HG03442 (cell line): ENCODE measurements around the gene MICAL2.

Experiments used
- ATAC-seq: cut with Tn5 transposase; IDR thresholded peaks from one replicate; pipeline ENCODE4 v1.9.1; 2021; ENCODE audit warnings: mild to moderate bottlenecking, moderate library complexity; ENCODE audit not compliant: unreplicated experiment

MICAL2 gene

DNA sequence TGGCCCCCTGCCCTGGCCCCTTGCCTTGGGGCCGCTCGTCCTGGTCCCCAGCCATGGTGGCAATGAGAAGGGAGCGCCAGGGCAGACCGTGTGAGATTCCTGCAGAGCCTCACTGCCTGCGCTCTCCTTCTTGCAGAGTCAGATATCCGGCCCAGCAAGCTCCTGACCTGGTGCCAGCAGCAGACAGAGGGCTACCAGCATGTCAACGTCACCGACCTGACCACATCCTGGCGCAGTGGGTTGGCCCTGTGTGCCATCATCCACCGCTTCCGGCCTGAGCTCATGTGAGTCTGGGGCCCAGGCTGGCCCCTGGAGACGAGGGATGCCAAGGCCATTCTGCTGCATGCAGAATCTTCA is 114.1 kb downstream of the MICAL2 start:
- ATAC-seq, result peak; percentile 98

DNA sequence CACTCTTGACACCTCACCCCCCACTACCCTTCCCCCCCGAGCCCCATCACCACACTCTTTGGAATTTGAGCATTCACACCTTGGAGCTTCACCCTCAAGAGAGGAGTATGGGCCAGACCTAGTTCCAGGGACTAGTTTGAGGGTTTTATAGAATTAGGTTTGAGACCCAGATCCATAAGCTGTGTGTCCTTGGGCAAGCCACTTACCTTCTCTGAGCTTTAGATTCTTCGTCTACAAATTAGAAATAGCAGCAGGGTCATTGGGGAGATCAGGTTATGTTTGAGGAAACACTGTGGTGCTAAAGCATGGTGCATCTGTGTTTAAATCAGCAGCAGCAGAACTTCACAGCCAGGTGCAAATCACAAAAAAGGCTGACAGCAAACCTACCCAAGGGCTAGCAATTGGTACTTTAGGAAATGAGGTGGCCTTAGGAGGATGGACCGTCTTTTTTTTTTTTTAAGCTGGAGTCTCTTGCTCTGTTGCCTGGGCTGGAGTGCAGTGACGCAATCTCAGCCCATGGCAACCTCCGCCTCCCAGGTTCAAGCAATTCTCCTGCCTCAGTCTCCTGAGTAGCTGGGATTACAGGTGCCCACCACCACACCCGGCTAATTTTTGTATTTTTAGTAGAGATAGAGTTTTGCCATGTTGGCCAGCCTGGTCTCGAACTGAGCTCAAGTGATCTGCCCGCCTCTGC is 114.8 kb downstream of the MICAL2 start:
- no peak for ATAC-seq

DNA sequence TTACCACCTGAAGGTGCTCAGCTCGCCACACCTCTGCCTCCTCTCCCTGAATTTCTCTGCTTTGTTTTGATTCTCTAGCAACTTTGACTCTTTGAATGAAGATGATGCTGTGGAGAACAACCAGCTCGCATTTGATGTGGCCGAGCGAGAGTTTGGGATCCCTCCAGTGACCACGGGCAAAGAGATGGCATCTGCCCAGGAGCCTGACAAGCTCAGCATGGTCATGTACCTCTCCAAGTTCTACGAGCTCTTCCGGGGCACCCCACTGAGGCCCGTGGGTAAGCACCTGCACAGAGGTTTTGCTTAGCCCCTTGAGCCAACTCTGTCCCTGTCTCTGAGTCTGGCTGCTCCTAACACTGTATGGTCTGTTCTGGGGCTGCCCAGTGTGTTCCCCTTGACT is 115.7 kb downstream of the MICAL2 start:
- no peak for ATAC-seq

DNA sequence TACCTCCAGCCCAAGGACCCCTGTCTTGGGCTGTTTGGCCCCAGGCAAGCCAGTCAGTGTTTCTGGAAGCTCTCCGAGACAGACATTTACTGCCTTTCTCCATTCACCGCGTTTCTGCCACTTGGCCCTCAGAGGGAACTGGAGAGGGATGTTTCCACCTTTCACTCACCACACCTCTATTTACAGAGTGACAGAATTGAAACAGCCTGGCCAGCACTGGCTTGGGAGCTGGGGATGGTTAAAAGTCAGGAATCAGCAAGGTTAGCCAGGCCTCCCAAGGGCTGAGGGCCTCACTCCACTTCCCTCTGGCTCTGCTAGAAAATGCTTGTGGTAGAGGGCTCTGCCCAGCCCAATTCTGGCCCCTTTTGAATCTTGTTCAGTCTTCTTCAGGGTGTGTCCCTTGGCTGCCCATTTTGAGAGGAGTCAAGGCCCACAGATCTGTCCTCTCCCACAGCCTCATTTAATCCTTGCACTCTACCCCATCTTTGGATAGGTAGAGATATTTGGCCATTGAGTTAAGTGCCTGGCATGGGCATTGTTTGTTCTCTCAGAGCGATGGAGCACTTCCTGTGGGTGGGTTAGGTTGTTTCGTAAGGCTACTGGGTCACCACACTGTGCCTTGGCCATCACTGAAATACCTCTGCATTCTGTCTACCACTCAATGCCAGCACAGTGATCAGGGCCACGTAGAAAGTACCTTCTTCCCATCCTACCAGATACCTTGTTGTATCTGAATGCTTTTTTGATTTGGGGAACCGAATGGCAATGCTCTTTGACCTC is 119.2 kb downstream of the MICAL2 start:
- no peak for ATAC-seq

DNA sequence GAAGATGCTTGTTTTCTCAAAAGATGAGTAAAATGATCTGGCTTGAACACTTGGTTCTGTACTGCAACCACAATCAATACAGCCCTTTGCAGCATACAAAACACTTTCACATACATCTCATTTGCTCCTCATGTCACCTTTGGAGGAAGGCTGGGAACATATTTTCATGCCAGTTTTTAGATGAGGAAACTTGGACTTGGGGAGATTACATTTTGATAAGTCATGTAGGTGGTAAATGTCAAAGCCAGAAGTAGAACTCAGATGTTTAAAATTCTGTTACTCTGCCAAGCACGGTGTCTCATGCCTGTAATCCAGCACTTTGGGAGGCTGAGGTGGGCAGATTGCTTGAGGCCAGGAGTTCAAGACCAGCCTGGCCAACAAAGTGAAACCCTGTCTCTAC is 121.8 kb downstream of the MICAL2 start:
- no peak for ATAC-seq

DNA sequence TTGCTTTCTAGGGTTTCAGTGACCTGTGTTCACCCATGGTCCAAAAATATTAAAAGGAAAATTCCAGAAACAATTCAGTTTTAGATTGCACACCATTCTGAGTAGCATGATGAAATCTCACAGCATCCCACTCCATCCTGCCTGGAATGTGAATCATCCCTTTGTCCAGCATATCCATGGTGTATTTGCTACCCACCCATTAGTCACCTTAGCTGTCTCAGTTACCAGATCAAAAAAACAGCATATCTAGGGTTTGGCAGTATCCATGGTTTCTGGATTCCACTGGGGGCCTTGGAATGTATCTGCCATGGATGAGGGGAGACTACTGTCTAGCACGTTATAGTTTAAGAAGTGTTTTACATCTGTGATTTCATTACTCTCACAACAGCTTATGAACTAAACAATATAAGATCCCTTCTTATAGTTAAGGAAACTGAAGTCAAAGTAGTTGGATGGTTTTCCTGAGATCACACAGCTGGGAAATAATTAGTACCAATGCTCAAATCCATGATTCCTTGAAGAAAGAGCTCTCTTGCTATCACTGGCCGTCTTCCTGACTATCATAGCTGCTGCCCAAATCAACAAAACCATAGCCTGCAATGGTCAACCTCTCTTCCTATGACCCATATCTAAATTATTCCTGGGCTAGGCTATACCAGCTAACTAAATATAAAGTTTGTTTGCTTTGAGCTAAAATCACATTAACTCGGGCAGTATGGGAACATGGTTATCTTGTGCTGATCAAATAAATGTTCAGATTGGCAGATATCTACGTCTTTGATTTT is 122.6 kb downstream of the MICAL2 start:
- no peak for ATAC-seq

DNA sequence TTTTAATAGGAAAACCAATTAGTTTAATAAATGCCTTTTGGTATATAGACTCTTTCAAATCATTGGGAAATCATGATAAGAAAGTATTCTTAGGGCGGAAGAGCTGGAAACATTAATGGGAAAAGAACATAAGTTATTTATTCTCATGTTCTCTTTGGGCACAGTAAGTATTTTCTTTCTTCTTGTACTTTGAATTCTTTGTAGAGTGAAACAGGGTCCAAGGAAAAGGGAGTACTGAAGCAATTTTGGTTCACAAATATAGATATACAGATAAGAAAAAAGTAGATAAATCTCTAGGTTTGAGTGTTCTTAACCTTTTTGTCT is 123.2 kb downstream of the MICAL2 start:
- no peak for ATAC-seq

DNA sequence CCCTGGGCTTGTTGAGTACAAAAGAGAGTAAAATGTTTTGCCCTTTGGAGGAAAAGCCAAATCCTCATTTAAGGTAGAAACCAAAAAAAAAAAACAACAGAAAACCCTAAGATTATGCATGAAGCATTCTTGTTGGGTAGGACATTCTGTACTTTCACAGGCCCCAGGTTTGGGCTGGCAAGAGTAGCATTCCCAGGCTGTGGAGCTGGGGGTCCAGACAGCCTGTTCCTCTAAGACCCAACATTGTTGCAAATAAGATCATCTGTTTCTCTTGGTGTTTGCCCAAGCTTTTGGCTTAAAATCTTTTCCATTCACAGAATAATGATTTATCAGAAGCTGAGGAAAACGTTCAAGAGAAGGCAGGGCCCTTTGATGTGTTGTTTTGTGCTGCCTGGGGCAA is 123.8 kb downstream of the MICAL2 start:
- no peak for ATAC-seq

DNA sequence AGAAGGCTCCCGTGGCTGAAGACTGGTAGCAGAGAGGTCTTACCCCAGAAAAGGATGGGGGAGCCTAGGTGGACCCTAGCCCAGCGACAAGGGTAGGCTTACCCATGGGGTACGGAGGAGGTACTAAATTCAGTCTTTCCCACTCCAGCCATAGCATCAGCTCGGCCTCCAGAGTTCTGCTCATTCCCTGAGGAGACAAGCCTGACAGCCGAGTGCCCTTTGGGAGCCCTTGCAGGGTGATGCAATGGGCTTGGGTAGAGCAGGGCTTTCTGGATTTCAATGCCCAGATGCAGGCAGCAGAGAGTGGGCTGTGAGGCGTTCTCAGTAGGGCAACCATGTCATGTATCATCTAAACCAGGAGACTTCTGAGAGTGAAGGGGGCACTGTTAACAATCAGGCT is 124.7 kb downstream of the MICAL2 start:
- no peak for ATAC-seq

DNA sequence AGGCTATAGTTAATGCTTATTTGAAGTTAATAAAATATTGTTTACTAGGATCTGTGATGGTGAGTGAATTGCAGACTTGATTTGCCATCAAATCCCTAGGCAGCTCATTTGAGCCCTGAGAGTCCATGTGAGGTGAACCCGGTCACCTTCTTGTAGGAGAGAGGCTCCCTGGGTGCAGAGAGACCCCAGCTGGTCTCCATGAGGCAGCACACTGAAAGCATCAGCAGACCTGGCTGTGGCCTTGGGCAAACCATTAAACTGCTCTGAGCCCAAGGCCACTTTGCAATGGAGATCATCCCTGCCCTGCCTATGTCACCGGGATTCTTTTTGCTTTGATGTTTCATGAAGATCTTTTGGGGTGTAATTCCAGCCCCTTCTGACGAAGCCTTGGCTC is 125.2 kb downstream of the MICAL2 start:
- peak; percentile 9 for ATAC-seq

DNA sequence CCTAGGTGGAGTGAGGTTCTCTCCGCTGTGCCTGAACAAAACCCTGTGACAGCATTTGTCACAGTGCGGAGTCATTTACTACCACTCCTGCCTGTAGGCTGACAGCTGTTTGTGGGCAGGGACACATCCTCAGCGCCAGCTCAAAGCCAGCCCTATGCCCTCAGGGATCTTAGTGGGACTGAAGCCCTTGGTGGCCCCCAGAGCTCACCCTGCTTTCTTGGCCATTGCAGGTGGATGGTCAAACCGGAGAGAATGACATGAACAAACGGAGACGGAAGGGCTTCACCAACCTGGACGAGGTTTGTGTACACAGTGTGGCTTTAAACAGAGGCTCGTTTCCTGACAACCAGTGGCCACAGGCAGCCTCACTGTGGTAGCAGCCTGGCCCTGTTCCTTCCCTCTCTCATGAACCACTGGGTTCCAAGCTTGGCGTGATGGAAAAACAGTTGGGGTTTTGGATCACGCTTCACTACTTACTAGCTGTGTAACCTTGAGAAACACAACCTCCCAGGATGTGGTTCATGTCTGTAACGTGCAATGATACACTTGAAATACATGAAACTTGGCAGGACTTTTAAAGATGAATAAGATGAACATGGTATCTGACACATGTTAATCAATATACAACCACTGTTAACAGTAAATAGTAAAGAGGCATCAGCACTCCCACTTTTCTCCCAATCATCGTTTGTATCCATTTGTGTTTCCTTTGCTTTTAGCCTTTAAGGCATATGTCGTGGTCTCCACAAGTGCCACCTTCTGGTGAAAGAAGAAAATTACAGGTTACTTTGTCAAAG is 125.8 kb downstream of the MICAL2 start:
- peak; percentile 72 for ATAC-seq

DNA sequence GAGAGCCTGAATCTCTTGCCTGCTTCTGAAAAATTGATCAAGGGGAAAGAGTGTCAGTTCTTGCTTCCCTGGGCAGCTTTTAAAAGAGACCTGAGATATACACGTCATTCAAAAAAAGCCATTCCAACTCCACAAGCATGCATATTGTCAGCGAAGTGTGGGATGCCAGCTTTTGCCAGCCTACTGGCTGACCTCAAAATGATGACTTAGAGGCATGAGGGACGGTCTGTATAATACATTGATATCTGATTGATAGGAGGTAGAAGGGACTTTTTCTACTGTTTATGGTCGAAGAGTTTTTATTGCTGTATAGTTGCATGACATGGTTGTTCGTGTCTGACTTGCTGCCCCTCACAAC is 126.3 kb downstream of the MICAL2 start:
- no peak for ATAC-seq

DNA sequence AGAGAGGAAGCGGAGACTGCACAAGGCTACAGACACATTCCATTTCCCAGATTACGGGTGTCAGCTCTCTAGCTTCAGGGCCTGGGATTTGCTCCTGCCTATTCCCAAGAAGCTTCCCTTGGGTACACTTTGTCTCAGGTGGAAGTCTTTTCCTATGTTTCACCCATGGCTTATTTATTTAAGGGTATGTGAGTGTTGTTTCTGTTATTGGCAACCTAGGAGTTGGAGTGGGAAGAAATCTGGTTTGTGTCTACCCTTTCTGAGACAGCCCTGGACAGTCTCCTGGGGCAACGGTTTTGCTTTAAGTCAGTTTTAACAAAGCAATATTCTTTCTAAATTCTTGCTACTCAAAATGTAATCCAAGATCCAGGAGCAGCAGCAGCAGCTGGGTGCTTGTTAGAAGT is 127.0 kb downstream of the MICAL2 start:
- ATAC-seq, result no peak

DNA sequence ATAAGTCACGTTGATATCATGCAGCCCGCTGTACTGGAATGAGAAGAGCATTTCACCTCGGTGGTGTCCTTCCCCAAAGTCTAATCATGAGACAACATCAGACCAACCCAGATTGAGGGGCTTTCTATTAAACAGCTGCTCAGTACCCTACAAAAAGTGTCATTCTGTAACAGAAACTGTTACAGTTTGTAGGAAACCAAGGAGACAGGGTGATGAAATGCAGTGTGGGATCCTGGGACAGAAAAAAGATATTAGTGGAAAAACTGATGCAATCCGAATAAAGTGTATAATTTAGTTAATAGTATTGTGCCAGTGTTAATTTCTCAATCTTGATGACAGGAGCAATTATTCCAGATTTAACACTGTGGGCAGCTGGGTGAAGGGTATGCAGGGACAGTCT is 128.0 kb downstream of the MICAL2 start:
- no peak for ATAC-seq

DNA sequence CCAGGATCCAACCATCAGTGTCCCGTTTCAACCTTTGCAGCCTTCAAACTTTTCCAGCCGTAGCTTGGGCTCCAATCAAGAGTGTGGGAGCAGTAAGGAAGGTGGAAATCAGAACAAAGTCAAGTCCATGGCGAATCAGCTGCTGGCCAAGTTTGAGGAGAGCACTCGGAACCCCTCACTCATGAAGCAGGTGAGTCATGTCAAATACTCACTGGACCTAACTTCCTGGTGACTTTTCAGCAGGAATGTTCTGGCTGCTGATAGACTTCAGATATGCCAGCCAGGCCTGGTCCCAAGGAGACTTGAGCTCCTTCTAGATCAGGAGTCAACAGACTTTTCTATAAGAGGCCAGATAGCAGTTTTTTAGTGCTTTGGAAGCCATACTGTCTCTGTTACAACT is 129.0 kb downstream of the MICAL2 start:
- ATAC-seq, result no peak

DNA sequence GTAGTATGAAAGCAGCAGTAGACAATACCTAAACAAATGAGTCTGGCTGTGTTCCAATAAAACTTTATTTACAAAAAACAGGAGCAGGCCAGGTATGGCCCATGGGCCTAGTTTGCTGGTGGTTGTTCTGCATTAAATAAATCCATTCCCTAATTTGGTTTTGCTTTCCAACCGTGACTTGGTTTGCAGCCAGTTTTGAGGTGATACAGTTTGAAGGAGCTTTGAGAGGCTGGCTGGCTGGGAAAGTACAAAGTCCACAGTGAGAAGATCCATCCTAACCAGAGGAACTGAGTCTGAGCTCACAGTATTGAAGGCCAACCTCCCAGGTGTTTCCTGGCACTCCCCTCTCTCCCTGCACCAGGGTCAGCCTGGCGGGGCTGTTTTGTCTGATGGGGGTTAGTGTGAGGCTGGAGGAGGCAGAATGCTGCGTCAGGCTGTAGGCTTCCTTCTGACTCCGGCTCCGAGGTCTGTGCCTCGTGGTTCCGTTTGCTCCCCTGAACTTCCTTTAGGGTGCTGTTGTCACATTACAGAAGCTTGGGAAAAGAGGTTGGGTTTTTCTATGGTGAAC is 129.5 kb downstream of the MICAL2 start:
- no peak for ATAC-seq

DNA sequence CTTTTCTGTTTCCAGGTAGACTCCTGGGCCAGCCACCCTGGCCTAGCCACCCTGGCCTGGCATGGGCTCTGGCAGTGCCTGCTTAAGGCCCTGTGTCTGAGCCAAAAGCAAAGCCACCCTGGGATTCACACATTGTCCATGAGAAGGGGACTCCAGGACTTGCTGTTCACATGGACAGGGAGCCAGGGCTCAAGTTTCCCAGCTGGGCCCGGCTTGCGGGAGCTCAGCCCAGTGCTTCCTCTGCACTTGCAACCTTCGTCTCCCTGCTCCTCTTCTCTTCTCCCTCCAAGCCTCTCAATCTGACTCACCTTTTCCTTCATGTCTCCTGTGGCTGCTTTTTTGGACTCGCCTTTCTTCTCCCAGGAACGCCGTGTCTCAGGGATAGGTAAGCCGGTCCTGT is 130.3 kb downstream of the MICAL2 start:
- ATAC-seq, result no peak

DNA sequence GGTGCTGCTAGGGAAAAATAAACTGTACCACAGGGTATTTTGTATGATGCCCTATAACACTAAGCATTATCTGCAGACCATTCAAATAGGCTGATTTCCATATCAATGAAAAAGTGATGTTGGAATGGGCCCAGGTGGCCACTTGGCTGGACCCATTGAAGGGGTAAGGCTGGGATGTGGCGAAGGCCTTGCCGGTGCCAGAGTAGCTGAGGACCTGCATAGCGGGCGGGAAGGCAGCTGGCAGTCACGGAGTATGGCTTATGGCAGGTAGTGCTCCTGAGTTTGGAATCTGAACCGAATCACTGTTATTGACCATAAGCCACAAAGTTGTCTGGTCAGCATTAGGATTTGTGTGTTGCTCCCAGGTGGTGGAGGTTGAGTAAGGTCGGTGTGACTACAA is 131.0 kb downstream of the MICAL2 start:
- ATAC-seq, result no peak

DNA sequence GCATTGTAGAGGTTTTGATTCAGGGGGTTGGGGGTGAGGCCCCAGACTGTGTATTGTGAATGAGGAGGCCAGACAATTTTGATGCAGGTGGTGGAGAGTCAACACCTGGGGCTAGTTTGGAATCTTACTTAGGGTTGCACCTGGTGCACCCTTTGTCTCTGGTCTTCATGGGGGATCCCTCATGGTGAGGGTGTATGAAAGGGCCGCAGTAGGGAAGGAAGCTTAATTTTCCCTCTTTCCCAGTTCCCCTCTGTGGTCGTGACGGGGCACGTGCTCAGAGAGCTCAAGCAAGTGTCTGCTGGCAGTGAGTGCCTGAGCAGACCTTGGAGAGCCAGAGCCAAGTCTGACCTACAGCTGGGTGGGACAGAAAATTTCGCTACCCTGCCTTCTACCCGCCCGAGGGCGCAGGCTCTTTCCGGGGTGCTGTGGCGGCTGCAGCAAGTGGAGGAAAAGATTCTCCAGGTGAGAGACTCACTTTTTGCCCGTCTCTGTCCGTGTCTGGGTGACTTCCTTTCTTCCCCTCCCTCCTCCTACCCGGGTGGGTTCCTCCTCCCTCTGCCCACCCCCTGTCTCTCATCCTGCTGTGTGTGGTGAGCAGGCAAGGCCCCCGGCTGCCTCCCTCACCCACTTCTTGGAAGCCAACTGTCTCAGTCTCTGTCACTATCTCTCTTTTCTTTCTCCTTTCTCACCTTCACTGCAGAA is 131.7 kb downstream of the MICAL2 start:
- ATAC-seq, result no peak

DNA sequence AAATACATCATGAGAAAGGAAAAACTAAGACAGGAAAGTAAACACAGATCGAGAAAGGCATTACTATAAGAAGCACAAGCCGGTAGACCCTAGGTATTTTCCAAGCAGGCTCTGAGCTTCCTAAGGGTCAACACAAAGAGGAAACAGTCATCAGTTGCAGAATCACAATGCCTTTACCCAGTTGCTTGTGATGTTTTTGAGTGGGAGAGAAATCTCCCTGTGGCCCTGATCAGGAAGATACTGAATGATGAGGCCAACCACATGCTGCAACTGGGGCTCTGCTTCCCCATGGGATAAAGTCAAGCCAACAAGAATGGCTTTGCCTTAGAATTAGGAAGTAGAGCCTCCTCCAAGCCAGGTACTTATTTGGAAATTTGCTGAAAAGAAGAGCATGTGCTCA is 132.6 kb downstream of the MICAL2 start:
- ATAC-seq, result no peak
